HG02571 (cell line): ENCODE measurements around the gene CD46.

Experiments used
- ATAC-seq: cut with Tn5 transposase; IDR thresholded peaks from one replicate; pipeline ENCODE4 v1.9.1; 2021; ENCODE audit warnings: mild to moderate bottlenecking, moderate library complexity; ENCODE audit not compliant: unreplicated experiment

Gene CD46

DNA sequence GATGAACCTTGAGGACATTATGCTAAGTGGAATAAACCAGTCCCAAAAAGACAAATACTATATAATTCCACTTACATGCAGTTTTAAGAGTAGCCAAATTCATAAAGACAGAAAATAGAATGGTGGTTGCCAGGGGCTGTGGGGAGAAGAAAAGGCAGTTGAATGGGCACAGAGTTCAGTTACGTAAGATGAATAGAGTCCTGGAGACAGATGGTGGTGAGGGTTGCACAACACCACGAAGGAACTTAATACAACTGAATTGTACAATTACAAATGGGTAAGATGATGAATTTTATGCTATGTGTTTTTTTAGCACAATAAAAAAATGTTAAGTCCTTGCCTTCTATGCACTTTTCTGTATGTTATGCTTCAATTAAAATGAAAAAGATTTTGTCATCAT is 92.5 kb downstream of the CD46 start:
- ATAC-seq: no peak
